Skeletal muscle tissue (tissue), 1 donor: ENCODE data around the gene KIAA1210. TPM values are rescaled to one million over a fixed set of nuclear protein-coding genes. Genes with fewer than 3 reads are reported as not detected.

Experiments
- total RNA-seq: library from RNA; depleted of rRNA; stranded (reverse); fragments of >200 nt; gene quantifications from one replicate; pipeline ENCODE4 v1.2.3, GENCODE V29; 2014

Gene KIAA1210
- total RNA-seq, 1 donor from 2014 or later, result not detected

Other genes with a start within 250 kb of the KIAA1210 start
- 3.7 TPM for gene LONRF3, start 153.2 kb downstream of the KIAA1210 start, total RNA-seq
- gene CT47C1, start 54.8 kb downstream of the KIAA1210 start, total RNA-seq, result not detected
- 89.8 TPM for gene PGRMC1, start 108.5 kb upstream of the KIAA1210 start, total RNA-seq